ENCODE results near the gene ANKIB1. TPM values are rescaled to one million over a fixed set of nuclear protein-coding genes. Genes with fewer than 3 reads are reported as not detected.

The ANKIB1 gene
- total and polyA plus RNA-seq, 2 experiments from 2014 or later = 6.3 to 17.2 TPM

- Histone ChIP-seq H3K27me3 (no peaks in the 10 kb centered on the region), H3K4me3 (peak within 1 kb of the TSS; percentile 92), H3K4me1 (ENCODE audit: low read depth) (peaks cover 9% of the 10 kb centered on the region), H3K9me3 (ENCODE audit: low read depth) (no peaks in the 10 kb centered on the region), H3K36me3 (peaks cover 30% of the 10 kb centered on the region), H3K27ac (peak within 1 kb of the TSS; percentile 96)
- peak; percentile 87 for TF ChIP-seq CTCF (IDR thresholded peaks at IDR 0.05; ENCODE audit: low read depth, low read length)
- DNase-seq (ENCODE audit: low read depth in 1 of 2, low spot score in 1 of 2) = peak; percentile 93 to 95
Observed at GRCh38 chr7:92447345-92448204, 201.8 kb downstream of the ANKIB1 start, which contains the start of gene GATAD1. GATAD1 (plus strand) TSS chr7:92447482; CDS start chr7:92447730, 248 bp downstream.

- Histone ChIP-seq H3K27me3 (no peaks in the 10 kb centered on the region), H3K36me3 (peaks cover 37% of the 10 kb centered on the region), H3K9me3 (ENCODE audit: low read depth) (no peaks in the 10 kb centered on the region), H3K4me3 (peak overlapping the region; percentile 92), H3K27ac (peak overlapping the region; percentile 96), H3K4me1 (ENCODE audit: low read depth) (peaks cover 9% of the 10 kb centered on the region)
- TF ChIP-seq CTCF (IDR thresholded peaks at IDR 0.05; ENCODE audit: low read depth, low read length) = peak; percentile 48
- DNase-seq (ENCODE audit: low read depth in 1 of 2, low spot score in 1 of 2) = peak; percentile 54 to 66
Observed at GRCh38 chr7:92448205-92448747, 202.5 kb downstream of the ANKIB1 start.

Other genes starting within 250 kb of the ANKIB1 start
- gene CYP51A1, start 111.5 kb upstream of the ANKIB1 start, total RNA-seq = 41.0 and 94.4 TPM in 2 replicates
- 70.0 and 116 TPM in 2 replicates for gene CYP51A1, start 111.5 kb upstream of the ANKIB1 start, polyA plus RNA-seq
- 0.51 and 0.60 TPM in 2 replicates for gene LRRD1, start 66.8 kb upstream of the ANKIB1 start, total RNA-seq
- 0.20 TPM in 1 of 2 replicates, not detected in the other for gene LRRD1, start 66.8 kb upstream of the ANKIB1 start, polyA plus RNA-seq
- 34.5 and 73.4 TPM in 2 replicates for gene KRIT1, start 60 bp upstream of the ANKIB1 start, total RNA-seq
- gene KRIT1, start 60 bp upstream of the ANKIB1 start, polyA plus RNA-seq = 29.0 and 34.2 TPM in 2 replicates
- 29.3 and 50.8 TPM in 2 replicates for gene GATAD1, start 201.5 kb downstream of the ANKIB1 start, total RNA-seq
- gene GATAD1, start 201.5 kb downstream of the ANKIB1 start, polyA plus RNA-seq = 43.0 and 53.0 TPM in 2 replicates
- not detected in 2 replicates for gene ERVW-1, start 232.0 kb downstream of the ANKIB1 start, total RNA-seq
- gene ERVW-1, start 232.0 kb downstream of the ANKIB1 start, polyA plus RNA-seq = 1.2 TPM in 1 of 2 replicates, not detected in the other